H1 (cell line): ENCODE measurements around the gene KDF1. TPM values are rescaled to one million over a fixed set of nuclear protein-coding genes. Genes with fewer than 3 reads are reported as not detected.
A peak's percentile ranks its signal among the peaks of the same experiment; 100 is the strongest.

Experiments
- CTCF ChIA-PET: fragments of 300-600 bp; sonication (Branson Sonifier 250); formaldehyde crosslinking; loops from one replicate; lab custom pipeline; 2021; ENCODE audit not compliant: partially characterized antibody; lab: Charles Lee
- POLR2A ChIA-PET: fragments of 300-600 bp; sonication (Branson Sonifier 250); formaldehyde crosslinking; loops from one replicate; lab custom pipeline; 2021; ENCODE audit warnings: inconsistent platforms; ENCODE audit not compliant: partially characterized antibody; lab: Charles Lee
- DNase-seq, 2 experiments: peaks; one replicate each; pipeline versions ENCODE4 v3.0.0 to v3.0.0-alpha.2; 2010 to 2022; ENCODE audit warnings: low spot score in 2 of 2, low read depth in 1 of 2, mixed read lengths in 1 of 2
- FAIRE-seq: peaks from 2 replicates; lab custom pipeline; 2011; peaks lifted over from hg19 to GRCh38; lab: Jason Lieb, UNC
- H2AFZ ChIP-seq: 2 replicates; pipeline ENCODE4 v1.8.1; 2012; ENCODE audit warnings: low read length, inconsistent platforms
- H2AK5ac ChIP-seq: 2 replicates; pipeline ENCODE4 v1.6.1; 2013; ENCODE audit warnings: low read depth, low read length
- H2BK120ac ChIP-seq: replicated peaks from 2 replicates; pipeline ENCODE3; 2013; ENCODE audit warnings: low read depth, low read length, inconsistent platforms
- H2BK12ac ChIP-seq: 2 replicates; pipeline ENCODE4 v1.6.1; 2013; ENCODE audit warnings: low read depth, low read length
- H2BK15ac ChIP-seq: 2 replicates; pipeline ENCODE4 v1.6.1; 2013; ENCODE audit warnings: low read length
- H2BK20ac ChIP-seq: 2 replicates; pipeline ENCODE4 v1.6.1; 2013; ENCODE audit warnings: low read length
- H2BK5ac ChIP-seq: 2 replicates; pipeline ENCODE4 v1.6.1; 2013; ENCODE audit warnings: low read depth, low read length
- H3K14ac ChIP-seq: 2 replicates; pipeline ENCODE4 v1.6.1; 2013; ENCODE audit warnings: inconsistent platforms; ENCODE audit not compliant: insufficient read length
- H3K18ac ChIP-seq: 2 replicates; pipeline ENCODE4 v1.6.1; 2013; ENCODE audit warnings: low read length; ENCODE audit errors: extremely low read depth
- H3K23ac ChIP-seq: 2 replicates; pipeline ENCODE4 v1.6.1; 2013; ENCODE audit warnings: inconsistent platforms; ENCODE audit not compliant: insufficient read length
- H3K23me2 ChIP-seq: 2 replicates; pipeline ENCODE4 v1.6.1; 2013; ENCODE audit warnings: low read depth, low read length
- H3K27ac ChIP-seq: 2 replicates; pipeline ENCODE4 v1.6.1; 2011; ENCODE audit warnings: low read depth, low read length, inconsistent platforms
- H3K27me3 ChIP-seq, 4 experiments: replicated peaks in 1 of 4; 1 replicate in 1 of 4; 2 replicates in 3 of 4; pipeline versions ENCODE4 v1.6.1 to v1.8.1; 2011 to 2013; ENCODE audit warnings: low read length in 3 of 4, mild to moderate bottlenecking in 3 of 4, inconsistent platforms in 2 of 4, mixed read lengths in 2 of 4, moderate library complexity in 1 of 4; ENCODE audit not compliant: control insufficient read depth in 3 of 4, insufficient read depth in 3 of 4; ENCODE audit errors: extremely low read depth in 1 of 4
- H3K36me3 ChIP-seq, 4 experiments: 2 replicates each; pipeline versions ENCODE4 v1.6.1 to v1.8.1; 2011 to 2013; ENCODE audit warnings: mild to moderate bottlenecking in 4 of 4, low read length in 3 of 4, moderate library complexity in 2 of 4, control low read depth in 1 of 4, inconsistent platforms in 1 of 4; ENCODE audit not compliant: insufficient read depth in 4 of 4, control insufficient read depth in 2 of 4
- H3K4ac ChIP-seq: replicated peaks from 2 replicates; pipeline ENCODE3; 2013; ENCODE audit warnings: low read length, low read depth, mixed read lengths, inconsistent platforms; ENCODE audit not compliant: insufficient read length
- H3K4me1 ChIP-seq, 4 experiments: replicated peaks in 1 of 4; 1 replicate in 1 of 4; 2 replicates in 3 of 4; pipeline versions ENCODE4 v1.6.1 to v1.8.1; 2011 to 2013; ENCODE audit warnings: low read length in 3 of 4, inconsistent platforms in 2 of 4, mixed read lengths in 1 of 4; ENCODE audit not compliant: insufficient read depth in 4 of 4, control insufficient read depth in 3 of 4
- H3K4me2 ChIP-seq, 2 experiments: 2 replicates each; pipeline versions ENCODE4 v1.6.1 to v1.8.1; 2011 to 2013; ENCODE audit warnings: low read depth in 2 of 2, low read length in 2 of 2, control low read depth in 1 of 2, inconsistent platforms in 1 of 2, mild to moderate bottlenecking in 1 of 2; ENCODE audit not compliant: insufficient read depth in 1 of 2
- H3K4me3 ChIP-seq, 4 experiments: fragments of 200-600, 300-600 bp in 1 of 4; sonication (generic), shearing (Covaris generic), sonication (Bioruptor Twin) in 1 of 4; 2 replicates each; pipeline versions ENCODE4 v1.5.1 to v1.8.1; 2011 to 2016; ENCODE audit warnings: low read length in 4 of 4, low read depth in 3 of 4, control low read depth in 2 of 4, inconsistent platforms in 2 of 4, mild to moderate bottlenecking in 2 of 4, mixed read lengths in 1 of 4, moderate library complexity in 1 of 4; ENCODE audit not compliant: insufficient read depth in 2 of 4; ENCODE audit errors: extremely low read depth in 1 of 4
- H3K56ac ChIP-seq: replicated peaks from 2 replicates; pipeline ENCODE3; 2013; ENCODE audit warnings: low read depth, mild to moderate bottlenecking, mixed read lengths, low read length, inconsistent platforms; ENCODE audit not compliant: insufficient read length
- H3K79me1 ChIP-seq: 2 replicates; pipeline ENCODE4 v1.6.1; 2013; ENCODE audit warnings: low read depth, low read length, control low read depth
- H3K79me2 ChIP-seq, 2 experiments: 2 replicates each; pipeline versions ENCODE4 v1.6.1 to v1.8.1; 2012 to 2013; ENCODE audit warnings: low read length in 2 of 2, mild to moderate bottlenecking in 2 of 2, inconsistent platforms in 1 of 2; ENCODE audit not compliant: insufficient read depth in 2 of 2, control insufficient read depth in 1 of 2
- H3K9ac ChIP-seq, 4 experiments: replicated peaks in 1 of 4; 1 replicate in 1 of 4; 2 replicates in 3 of 4; pipeline versions ENCODE4 v1.6.1 to v1.8.1; 2011 to 2013; ENCODE audit warnings: low read depth in 3 of 4, low read length in 3 of 4, control low read depth in 2 of 4, mild to moderate bottlenecking in 2 of 4, moderate library complexity in 2 of 4, inconsistent platforms in 1 of 4; ENCODE audit errors: extremely low read depth in 1 of 4
- H3K9me3 ChIP-seq, 2 experiments: 2 replicates each; pipeline versions ENCODE4 v1.6.1 to v1.8.1; 2012 to 2013; ENCODE audit warnings: mild to moderate bottlenecking in 2 of 2, moderate library complexity in 2 of 2, control low read depth in 1 of 2, inconsistent platforms in 1 of 2, low read depth in 1 of 2, low read length in 1 of 2, mixed read lengths in 1 of 2; ENCODE audit not compliant: insufficient read depth in 2 of 2
- H4K20me1 ChIP-seq, 2 experiments: replicated peaks in 1 of 2; 2 replicates each; pipeline versions ENCODE3 to v1.8.1; 2011 to 2013; ENCODE audit warnings: inconsistent platforms in 2 of 2, low read length in 2 of 2, mild to moderate bottlenecking in 1 of 2; ENCODE audit not compliant: insufficient read depth in 2 of 2, control insufficient read depth in 1 of 2
- H4K5ac ChIP-seq: 2 replicates; pipeline ENCODE4 v1.6.1; 2013; ENCODE audit warnings: low read length, low read depth, mixed read lengths, inconsistent platforms; ENCODE audit not compliant: insufficient read length
- H4K8ac ChIP-seq: 2 replicates; pipeline ENCODE4 v1.8.0; 2013; ENCODE audit warnings: mild to moderate bottlenecking, moderate library complexity, low read length, inconsistent platforms; ENCODE audit not compliant: insufficient read depth; ENCODE audit errors: extremely low read depth
- H4K91ac ChIP-seq: replicated peaks from 2 replicates; pipeline ENCODE3; 2013; ENCODE audit warnings: low read length, mixed read lengths, inconsistent platforms; ENCODE audit not compliant: insufficient read length
- BCL11A ChIP-seq, 2 experiments: IDR thresholded peaks; one replicate each; pipeline ENCODE4 v1.6.1; 2011; ENCODE audit warnings: low read depth in 2 of 2, low read length in 2 of 2, mild to moderate bottlenecking in 2 of 2
- BRCA1 ChIP-seq: IDR thresholded peaks from 2 replicates; pipeline ENCODE4 v1.6.1; 2012; ENCODE audit warnings: low read depth, low read length, improper control_type of control experiment
- CREB1 ChIP-seq: IDR thresholded peaks from 2 replicates; pipeline ENCODE4 v1.6.1; 2012; ENCODE audit warnings: inconsistent platforms
- CTBP2 ChIP-seq: IDR thresholded peaks from 2 replicates; pipeline ENCODE4 v1.7.0; 2011; ENCODE audit warnings: borderline replicate concordance, mild to moderate bottlenecking, moderate library complexity, mixed read lengths, low read length; ENCODE audit not compliant: insufficient read depth, insufficient read length
- EGR1 ChIP-seq: IDR thresholded peaks from 2 replicates; pipeline ENCODE4 v1.6.1; 2011; ENCODE audit warnings: low read depth, low read length, borderline replicate concordance
- GABPA ChIP-seq: IDR thresholded peaks from 2 replicates; pipeline ENCODE4 v1.6.1; 2011; ENCODE audit warnings: mild to moderate bottlenecking, low read length, moderate library complexity, borderline replicate concordance; ENCODE audit not compliant: insufficient read depth
- GTF2F1 ChIP-seq: IDR thresholded peaks from 2 replicates; pipeline ENCODE4 v1.6.1; 2012; ENCODE audit warnings: low read depth, low read length, improper control_type of control experiment, borderline replicate concordance
- HDAC2 ChIP-seq, 2 experiments: fragments of 300-600 bp in 1 of 2; sonication (generic) in 1 of 2; IDR thresholded peaks; 2 replicates each; pipeline ENCODE4 v1.6.1; 2011 to 2012; ENCODE audit warnings: low read depth in 2 of 2, low read length in 2 of 2, mild to moderate bottlenecking in 2 of 2, moderate library complexity in 2 of 2, borderline replicate concordance in 1 of 2, inconsistent platforms in 1 of 2
- JUND ChIP-seq: IDR thresholded peaks from 2 replicates; pipeline ENCODE4 v1.6.1; 2011; ENCODE audit warnings: mild to moderate bottlenecking, improper control_type of control experiment, low read length
- KDM1A ChIP-seq: fragments of 200-600, 300-600 bp; sonication (generic); IDR thresholded peaks from 2 replicates; pipeline ENCODE4 v1.7.1; 2016; ENCODE audit warnings: mild to moderate bottlenecking, low read length, borderline replicate concordance
- NANOG ChIP-seq: IDR thresholded peaks from 2 replicates; pipeline ENCODE4 v1.6.1; 2011; ENCODE audit warnings: low read length, low read depth, mild to moderate bottlenecking, inconsistent platforms; ENCODE audit not compliant: insufficient read depth, poor library complexity, severe bottlenecking
- RFX5 ChIP-seq: IDR thresholded peaks from 2 replicates; pipeline ENCODE4 v1.6.1; 2011; ENCODE audit warnings: low read depth, low read length, improper control_type of control experiment, borderline replicate concordance
- SIRT6 ChIP-seq: IDR thresholded peaks from one replicate; pipeline ENCODE4 v1.7.1; 2012; ENCODE audit warnings: low read length, inconsistent platforms
- SP1 ChIP-seq: IDR thresholded peaks from 2 replicates; pipeline ENCODE4 v1.6.1; 2011; ENCODE audit warnings: low read depth, low read length
- SP4 ChIP-seq: IDR thresholded peaks from 2 replicates; pipeline ENCODE4 v1.6.1; 2012; ENCODE audit warnings: low read length, inconsistent platforms
- WGBS, 2 experiments: shearing (Covaris generic) in 1 of 2; methylation state at CpG; one replicate each; pipeline versions ENCODE4 v1.1.6 to v1.1.7; 2013 to 2015; ENCODE audit warnings: low lambda C conversion rate in 2 of 2, mixed read lengths in 2 of 2, inconsistent platforms in 1 of 2, low coverage in 1 of 2, missing lambda C conversion rate in 1 of 2; ENCODE audit not compliant: insufficient replicate concordance in 2 of 2, insufficient coverage in 1 of 2, insufficient read length in 1 of 2; ENCODE audit errors: extremely low coverage in 1 of 2, missing lambda C conversion rate in 1 of 2; 5-methylcytosine and 5-hydroxymethylcytosine counted together
- polyA plus RNA-seq, 7 experiments: library from polyadenylated mRNA; depleted of rRNA in 3 of 7; stranded (reverse) in 5 of 7; unstranded in 2 of 7; fragments of >200 nt in 5 of 7; fragments of 200-250 nt in 2 of 7; gene quantifications; 1 replicate in 5 of 7; 2 replicates in 1 of 7; 4 replicates in 1 of 7; pipeline versions ENCODE4 v1.2.1 to v1.2.3, GENCODE V29; 2011 to 2013; ENCODE audit warnings: missing spikeins in 2 of 7, mixed read lengths in 2 of 7
- total RNA-seq: library from RNA; stranded (reverse); fragmentation: NEBNext Ultra II Directional; extraction: Animal tissue kit (Norgen Biotek cat#: 25700); gene quantifications from 2 replicates; pipeline ENCODE4 v1.2.1, GENCODE V29; 2021

KDF1 gene
- total and polyA plus RNA-seq, 2 of the 8 experiments (the other 6 are each of a cell fraction or from before 2014, with no cell fraction given): 16.9 to 37.5 TPM

GRCh38 chr1:26945728-26946127, 14.5 kb downstream of the KDF1 start:
- no peak overlapping the region for H2BK20ac ChIP-seq
- no peak overlapping the region for H3K27ac ChIP-seq
- H3K9me3 ChIP-seq: no peaks in the 10 kb centered on the region
- H3K14ac ChIP-seq: no peak overlapping the region
- no peak overlapping the region for H2BK120ac ChIP-seq
- H3K4me3 ChIP-seq: no peak overlapping the region
- no peak for FAIRE-seq
- H4K20me1 ChIP-seq: peaks cover 3 to 6% of the 10 kb centered on the region in 2 experiments
- no peak overlapping the region for H3K18ac ChIP-seq
- H3K4me2 ChIP-seq: no peak overlapping the region
- peaks cover 19 to 62% (median 42%) of the 10 kb centered on the region in 4 experiments for H3K36me3 ChIP-seq
- H3K27me3 ChIP-seq: no peaks in the 10 kb centered on the region
- no peak overlapping the region for H2AFZ ChIP-seq
- no peak overlapping the region for H3K56ac ChIP-seq
- no peak overlapping the region for H4K5ac ChIP-seq
- peak overlapping the region; percentile 71; the same call in 1 of the 2 replicates for H4K8ac ChIP-seq
- H2BK15ac ChIP-seq: no peak overlapping the region
- no peak overlapping the region for H2BK12ac ChIP-seq
- no peaks in the 10 kb centered on the region for H3K79me1 ChIP-seq
- no peak overlapping the region for H3K9ac ChIP-seq
- no peak overlapping the region for H2BK5ac ChIP-seq
- no peaks in the 10 kb centered on the region for H3K79me2 ChIP-seq
- H3K23ac ChIP-seq: no peak overlapping the region
- no peaks in the 10 kb centered on the region for H3K23me2 ChIP-seq
- CTCF ChIA-PET: interaction anchor here (1.4 kb wide), 1 partner anchor 23 kb away, joined by 3 read pairs; no protein-coding TSS in a partner anchor
- POLR2A ChIA-PET: interaction anchor here (0.8 to 1.5 kb wide), 6 partner anchors 9 to 61 kb away, joined by 3 to 6 read pairs (median 4); partner anchors contain the start of genes KDF1 and NUDC
- H2AK5ac ChIP-seq: no peak overlapping the region
- H3K4me1 ChIP-seq: no peaks in the 10 kb centered on the region
- WGBS, 2 experiments: 92% methylated on average over 8 of the region's 8 CpGs; no CpG with 5 or more reads in 1 of the 2 experiments
- DNase-seq: no peak
- H3K4ac ChIP-seq: no peak overlapping the region
- no peak overlapping the region for H4K91ac ChIP-seq
- no peak for TF ChIP-seq CTBP2
- TF ChIP-seq GABPA: no peak
- no peak for TF ChIP-seq BRCA1
- no peak for TF ChIP-seq KDM1A
- TF ChIP-seq BCL11A (IDR thresholded peaks at IDR 0.05; ENCODE audit: low read depth in 2 of 2, low read length in 2 of 2): no peak
- TF ChIP-seq JUND: no peak
- no peak for TF ChIP-seq EGR1
- TF ChIP-seq GTF2F1: no peak
- no peak for TF ChIP-seq NANOG
- TF ChIP-seq HDAC2 (IDR thresholded peaks at IDR 0.05; ENCODE audit: borderline replicate concordance in 1 of 2, low read depth in 2 of 2, low read length in 2 of 2): no peak
- no peak for TF ChIP-seq SP4
- TF ChIP-seq RFX5: no peak
- TF ChIP-seq SP1: no peak
- TF ChIP-seq SIRT6: no peak
- TF ChIP-seq CREB1: no peak
